B cell (primary cell): ENCODE measurements around the gene GYPC. TPM values are rescaled to one million over a fixed set of nuclear protein-coding genes. Genes with fewer than 3 reads are reported as not detected.
"Not testable (repeated sequence)": the region's sequence is repeated elsewhere in the genome, so short reads cannot be mapped to it uniquely, and the experiment has no call there.

Source experiments
- ATAC-seq: fragments of 200-7000 bp; cut with Tn5 transposase; one replicate; pipeline ENCODE4 v1.10.0; 2021; ENCODE audit warnings: low read depth, mild to moderate bottlenecking, moderate number of reproducible peaks, moderate library complexity
- CTCF ChIA-PET: fragments of 350-600 bp; sonication (Branson Sonifier 250); formaldehyde crosslinking; loops from one replicate; lab custom pipeline; 2021; ENCODE audit warnings: antibody characterized with exemption, inconsistent platforms; lab: Charles Lee
- POLR2A ChIA-PET: fragments of 350-600 bp; sonication (Branson Sonifier 250); formaldehyde crosslinking; loops from one replicate; lab custom pipeline; 2021; ENCODE audit warnings: antibody characterized with exemption; lab: Charles Lee
- DNase-seq: peaks from one replicate; pipeline ENCODE4 v3.0.0; 2013
- H2AFZ ChIP-seq: 2 replicates; pipeline ENCODE4 v1.6.1; 2012; ENCODE audit warnings: mild to moderate bottlenecking, low read depth, low read length; ENCODE audit not compliant: insufficient read depth, poor library complexity, severe bottlenecking
- H3K27ac ChIP-seq, 2 donors: 1 replicate in 1 of 2; 2 replicates in 1 of 2; pipeline ENCODE4 v1.5.1; 2012 to 2013; ENCODE audit warnings: low read length in 2 of 2, mild to moderate bottlenecking in 2 of 2, moderate library complexity in 1 of 2
- H3K27me3 ChIP-seq, 4 experiments: fragments of 200-600 bp in 1 of 4; sonication (generic) in 1 of 4; replicated peaks in 1 of 4; 1 replicate in 2 of 4; 2 replicates in 2 of 4; pipeline versions ENCODE4 v1.6.1 to v1.7.0; 2013 to 2016; ENCODE audit warnings: low read length in 3 of 4, mild to moderate bottlenecking in 2 of 4, mixed read lengths in 1 of 4, moderate library complexity in 1 of 4; ENCODE audit not compliant: insufficient read depth in 4 of 4, control insufficient read depth in 3 of 4; ENCODE audit errors: control extremely low read depth in 1 of 4
- H3K36me3 ChIP-seq, 2 experiments: replicated peaks in 1 of 2; 1 replicate in 1 of 2; 2 replicates in 1 of 2; pipeline versions ENCODE4 v1.6.1 to v1.7.1; 2013; ENCODE audit warnings: low read length in 1 of 2; ENCODE audit not compliant: insufficient read depth in 2 of 2, control insufficient read depth in 1 of 2; ENCODE audit errors: control extremely low read depth in 1 of 2, extremely low read depth in 1 of 2
- H3K4me1 ChIP-seq, 2 donors: fragments of 200-600 bp in 1 of 2; sonication (generic) in 1 of 2; 1 replicate in 1 of 2; 2 replicates in 1 of 2; pipeline versions ENCODE4 v1.5.1 to v1.6.1; 2013 to 2017; ENCODE audit warnings: low read length in 2 of 2; ENCODE audit not compliant: control insufficient read depth in 2 of 2, insufficient read depth in 2 of 2
- H3K4me2 ChIP-seq: replicated peaks from 2 replicates; pipeline ENCODE3; 2012; ENCODE audit warnings: mild to moderate bottlenecking, low read depth, low read length; ENCODE audit not compliant: poor library complexity, severe bottlenecking
- H3K4me3 ChIP-seq, 5 experiments: fragments of 200-600 bp in 1 of 5; sonication (generic) in 1 of 5; 1 replicate in 3 of 5; 2 replicates in 2 of 5; pipeline versions ENCODE4 v1.5.1 to v1.7.0; 2011 to 2016; ENCODE audit warnings: low read length in 4 of 5, mild to moderate bottlenecking in 4 of 5, low read depth in 2 of 5, control low read depth in 1 of 5, moderate library complexity in 1 of 5; ENCODE audit not compliant: insufficient read depth in 1 of 5; ENCODE audit errors: control extremely low read depth in 1 of 5, extremely low read depth in 1 of 5
- H3K79me2 ChIP-seq: fragments of 200-600 bp; sonication (generic); one replicate; pipeline ENCODE4 v1.6.0; 2016; ENCODE audit warnings: low read length; ENCODE audit not compliant: control insufficient read depth, insufficient read depth
- H3K9ac ChIP-seq: fragments of 200-600 bp; sonication (generic); 2 replicates; pipeline ENCODE4 v1.6.1; 2017; ENCODE audit warnings: mild to moderate bottlenecking, low read length, moderate library complexity
- H3K9me3 ChIP-seq, 3 donors: one replicate each; pipeline versions ENCODE4 v1.6.1 to v1.7.1; 2013; ENCODE audit warnings: low read length in 2 of 3; ENCODE audit not compliant: control insufficient read depth in 2 of 3, insufficient read depth in 1 of 3; ENCODE audit errors: control extremely low read depth in 1 of 3
- H4K20me1 ChIP-seq: 2 replicates; pipeline ENCODE4 v1.6.0; 2012; ENCODE audit warnings: mild to moderate bottlenecking, low read length; ENCODE audit not compliant: insufficient read depth, control insufficient read depth, poor library complexity, severe bottlenecking
- H3K27ac Mint-ChIP-seq: one replicate; pipeline ENCODE4 v1.8.0; 2021; ENCODE audit warnings: mixed read lengths
- H3K27me3 Mint-ChIP-seq: one replicate; pipeline ENCODE4 v1.8.0; 2021; ENCODE audit warnings: mixed read lengths
- H3K4me1 Mint-ChIP-seq: one replicate; pipeline ENCODE4 v1.8.0; 2021; ENCODE audit warnings: mixed read lengths
- H3K4me3 Mint-ChIP-seq: one replicate; pipeline ENCODE4 v1.8.0; 2021; ENCODE audit warnings: mixed read lengths
- H3K9me3 Mint-ChIP-seq: one replicate; pipeline ENCODE4 v1.8.0; 2022; ENCODE audit warnings: mixed read lengths; ENCODE audit not compliant: insufficient read depth
- CTCF ChIP-seq: fragments of 200-600 bp; IDR thresholded peaks from one replicate; pipeline ENCODE4 v1.8.0; 2022; ENCODE audit warnings: antibody characterized with exemption, mild to moderate bottlenecking
- WGBS: methylation state at CpG from one replicate; pipeline ENCODE4 v1.1.5; 2013; ENCODE audit warnings: missing lambda C conversion rate; ENCODE audit not compliant: insufficient coverage; 5-methylcytosine and 5-hydroxymethylcytosine counted together
- intact Hi-C: fragments of 100-400 bp; cut with micrococcal nuclease; formaldehyde crosslinking; loops from one replicate; pipeline ENCODE4 v1.10.0; 2022
- polyA plus RNA-seq: library from polyadenylated mRNA; depleted of rRNA; stranded (reverse); fragments of >200 nt; gene quantifications from 2 replicates; pipeline ENCODE4 v1.2.3, GENCODE V29; 2012
- total RNA-seq, 2 donors: library from RNA; stranded (reverse); fragments of 120-200 nt in 1 of 2; gene quantifications; 1 replicate in 1 of 2; 2 replicates in 1 of 2; pipeline versions ENCODE4 v1.2.3 to v1.2.4, GENCODE V29; 2013 to 2022

The GYPC gene
- total and polyA plus RNA-seq, 2 donors (not counting 1 experiment from before 2014, with no cell fraction given) = 48.8 to 111 TPM

- Histone ChIP-seq H3K36me3 (peaks cover 3 to 48% of the 10 kb centered on the region in 2 experiments), H3K9me3 (peaks cover 0 to 22% (median 0%) of the 10 kb centered on the region in 3 donors)
- CTCF ChIA-PET, H3K79me2 ChIP-seq, POLR2A ChIA-PET, H3K27ac Mint-ChIP-seq, H2AFZ ChIP-seq, intact Hi-C loops, H3K4me2 ChIP-seq, DNase-seq, H3K9me3 Mint-ChIP-seq, ATAC-seq, H3K4me1 Mint-ChIP-seq, H3K4me3 ChIP-seq, H4K20me1 ChIP-seq, H3K27me3 Mint-ChIP-seq, H3K27ac ChIP-seq, H3K4me3 Mint-ChIP-seq, H3K9ac ChIP-seq, H3K27me3 ChIP-seq, H3K4me1 ChIP-seq: not testable (repeated sequence)
- no CpG with 5 or more reads among the region's 3 CpGs for WGBS
These were observed 37.1 kb downstream of the GYPC start for GRCh38 chr2:126692934-126693592.

GRCh38 chr2:126696644-126697520, 40.9 kb downstream of the GYPC start:
- 98% methylated on average over 13 of the region's 15 CpGs for WGBS
- no peak for DNase-seq
- ATAC-seq = no peak
- no peaks in the 10 kb centered on the region for H3K79me2 ChIP-seq
- POLR2A ChIA-PET = interaction anchor here (0.6 kb wide), 1 partner anchor 130 kb away, joined by 7 read pairs; no protein-coding TSS in a partner anchor
- H3K27me3 ChIP-seq = no peaks in the 10 kb centered on the region
- peaks cover 3 to 47% of the 10 kb centered on the region in 2 experiments for H3K36me3 ChIP-seq
- H3K4me1 ChIP-seq = no peaks in the 10 kb centered on the region
- H3K4me2 ChIP-seq = no peak overlapping the region
- Mint-ChIP-seq H3K9me3 (peaks cover 4% of the 10 kb centered on the region), H3K4me1 (no peaks in the 10 kb centered on the region), H3K4me3 (no peak overlapping the region), H3K27ac (no peak overlapping the region), H3K27me3 (no peaks in the 10 kb centered on the region)
- H4K20me1 ChIP-seq = no peaks in the 10 kb centered on the region
- no peak overlapping the region for H3K9ac ChIP-seq
- TF ChIP-seq CTCF = no peak
- no peak overlapping the region for H3K27ac ChIP-seq
- H3K4me3 ChIP-seq = no peak overlapping the region
- intact Hi-C loops = no loop called here
- CTCF ChIA-PET = no interaction called here
- H3K9me3 ChIP-seq = peaks cover 0 to 8% (median 0%) of the 10 kb centered on the region in 3 donors
- H2AFZ ChIP-seq = no peak overlapping the region
